Medulla oblongata (tissue), 1 donor: Measurements from ENCODE around the gene SLC9A9.

Source experiments
- DNase-seq: peaks from one replicate; pipeline ENCODE4 v3.0.0-alpha.2; 2015; ENCODE audit errors: extremely low spot score

SLC9A9 gene

GRCh38 chr3:143648708-143649107 is 199.6 kb downstream of the SLC9A9 start:
- no peak for DNase-seq

- no peak for DNase-seq
Observed at GRCh38 chr3:143648218-143648617, 200.1 kb downstream of the SLC9A9 start.

- peak; percentile 80 for DNase-seq
Observed at GRCh38 chr3:143644370-143645089, 203.7 kb downstream of the SLC9A9 start.

- no peak for DNase-seq
Observed at GRCh38 chr3:143643905-143644304, 204.4 kb downstream of the SLC9A9 start.

GRCh38 chr3:143640774-143641173 is 207.5 kb downstream of the SLC9A9 start:
- DNase-seq: no peak

- DNase-seq: no peak
Observed at GRCh38 chr3:143637133-143637532, 211.1 kb downstream of the SLC9A9 start.

- no peak for DNase-seq
Observed at GRCh38 chr3:143634991-143635390, 213.3 kb downstream of the SLC9A9 start.

GRCh38 chr3:143634427-143634826 is 213.8 kb downstream of the SLC9A9 start:
- DNase-seq: no peak

- DNase-seq: no peak
Observed at GRCh38 chr3:143633816-143634215, 214.5 kb downstream of the SLC9A9 start.

GRCh38 chr3:143629726-143630125 is 218.5 kb downstream of the SLC9A9 start:
- DNase-seq: no peak

GRCh38 chr3:143628971-143629370 is 219.3 kb downstream of the SLC9A9 start:
- no peak for DNase-seq

GRCh38 chr3:143627336-143627735 is 220.9 kb downstream of the SLC9A9 start:
- DNase-seq: no peak

- no peak for DNase-seq
Observed at GRCh38 chr3:143619231-143619630, 229.0 kb downstream of the SLC9A9 start.

GRCh38 chr3:143617050-143617449 is 231.2 kb downstream of the SLC9A9 start:
- no peak for DNase-seq

- no peak for DNase-seq
Observed at GRCh38 chr3:143613226-143613625, 235.0 kb downstream of the SLC9A9 start.

- DNase-seq: no peak
Observed at GRCh38 chr3:143612541-143612940, 235.7 kb downstream of the SLC9A9 start.

GRCh38 chr3:143608966-143609365 is 239.3 kb downstream of the SLC9A9 start:
- DNase-seq: no peak

- DNase-seq: no peak
Observed at GRCh38 chr3:143605233-143605950, 242.9 kb downstream of the SLC9A9 start.

- peak; percentile 36 for DNase-seq
Observed at GRCh38 chr3:143604402-143605185, 243.7 kb downstream of the SLC9A9 start.

GRCh38 chr3:143603774-143604173 is 244.5 kb downstream of the SLC9A9 start:
- no peak for DNase-seq

GRCh38 chr3:143601723-143602484 is 246.4 kb downstream of the SLC9A9 start:
- DNase-seq: peak; percentile 46
